Type B pancreatic cell (in vitro differentiated cells): Measurements from ENCODE around the gene VPS26C. TPM values are rescaled to one million over a fixed set of nuclear protein-coding genes. Genes with fewer than 3 reads are reported as not detected.

Experiments
- DNase-seq: peaks from one replicate; pipeline ENCODE4 v3.0.0; 2021; ENCODE audit warnings: mixed read lengths; ENCODE audit not compliant: unreplicated experiment; ENCODE audit errors: extremely low spot score
- H3K27ac Mint-ChIP-seq: 2 replicates; pipeline ENCODE4 v1.8.0; 2021; ENCODE audit warnings: mild to moderate bottlenecking, mixed read lengths
- H3K27me3 Mint-ChIP-seq: 2 replicates; pipeline ENCODE4 v1.8.0; 2021; ENCODE audit warnings: mixed read lengths
- H3K36me3 Mint-ChIP-seq: 2 replicates; pipeline ENCODE4 v1.8.0; 2021; ENCODE audit warnings: mixed read lengths
- H3K4me1 Mint-ChIP-seq: one replicate; pipeline ENCODE4 v1.8.0; 2021; ENCODE audit warnings: mixed read lengths; ENCODE audit not compliant: unreplicated experiment
- H3K4me3 Mint-ChIP-seq: 2 replicates; pipeline ENCODE4 v1.8.0; 2021; ENCODE audit warnings: mild to moderate bottlenecking, mixed read lengths
- H3K9me3 Mint-ChIP-seq: 2 replicates; pipeline ENCODE4 v1.8.0; 2021; ENCODE audit warnings: mixed read lengths
- total RNA-seq: library from RNA; stranded (reverse); gene quantifications from 2 replicates; pipeline ENCODE4 v1.2.1, GENCODE V29; 2021; ENCODE audit warnings: low replicate concordance
- TF ChIP-seq, protein P1 (sequence below): fragments of 200-600 bp; sonication (generic); conservative IDR thresholded peaks from 2 replicates; pipeline ENCODE4 v1.5.0; 2021; ENCODE audit warnings: antibody characterized with exemption, mild to moderate bottlenecking

Gene VPS26C
- total RNA-seq, 1 donor from 2014 or later: 37.9 TPM

DNA sequence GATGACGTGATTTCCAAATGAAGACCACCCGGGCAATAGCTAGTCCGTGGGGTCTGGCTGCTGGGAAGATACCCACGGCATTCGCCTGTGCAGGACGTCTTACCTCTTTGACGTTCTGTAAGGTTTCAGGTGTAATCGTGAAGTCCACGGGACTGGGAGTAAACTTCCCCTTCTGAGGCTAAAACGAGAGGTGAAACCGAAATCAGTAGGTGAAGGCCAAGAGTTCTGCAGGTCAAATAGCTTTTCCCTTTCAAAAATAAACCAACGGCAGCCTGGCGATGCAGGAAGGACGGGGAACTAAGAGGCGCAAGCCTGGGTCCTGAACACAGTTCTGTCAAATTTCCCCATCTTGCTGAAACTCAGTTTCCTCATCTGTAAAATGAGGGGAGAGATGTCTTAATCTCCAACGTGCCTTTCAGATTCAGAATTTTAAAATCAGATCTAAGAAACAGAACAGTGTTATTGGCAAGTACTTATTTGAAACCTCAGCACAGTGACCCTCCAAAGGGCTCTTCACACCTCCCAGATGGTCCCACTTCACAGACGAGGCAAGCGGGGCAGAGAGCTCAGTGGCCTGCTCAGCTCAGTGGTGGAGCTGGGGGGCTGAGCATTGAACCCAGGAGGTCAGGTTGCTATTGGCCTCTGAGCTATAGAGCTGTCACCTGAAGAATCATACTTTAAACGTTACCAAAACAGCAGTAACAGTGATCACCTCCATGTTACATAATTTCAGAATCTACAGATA, 34.7 kb downstream of the VPS26C start:
- peaks cover 14% of the 10 kb centered on the region for H3K36me3 Mint-ChIP-seq
- no peaks in the 10 kb centered on the region for H3K27me3 Mint-ChIP-seq
- H3K27ac Mint-ChIP-seq: no peak overlapping the region
- H3K4me1 Mint-ChIP-seq: peaks cover 6% of the 10 kb centered on the region
- TF ChIP-seq, protein P1, sequence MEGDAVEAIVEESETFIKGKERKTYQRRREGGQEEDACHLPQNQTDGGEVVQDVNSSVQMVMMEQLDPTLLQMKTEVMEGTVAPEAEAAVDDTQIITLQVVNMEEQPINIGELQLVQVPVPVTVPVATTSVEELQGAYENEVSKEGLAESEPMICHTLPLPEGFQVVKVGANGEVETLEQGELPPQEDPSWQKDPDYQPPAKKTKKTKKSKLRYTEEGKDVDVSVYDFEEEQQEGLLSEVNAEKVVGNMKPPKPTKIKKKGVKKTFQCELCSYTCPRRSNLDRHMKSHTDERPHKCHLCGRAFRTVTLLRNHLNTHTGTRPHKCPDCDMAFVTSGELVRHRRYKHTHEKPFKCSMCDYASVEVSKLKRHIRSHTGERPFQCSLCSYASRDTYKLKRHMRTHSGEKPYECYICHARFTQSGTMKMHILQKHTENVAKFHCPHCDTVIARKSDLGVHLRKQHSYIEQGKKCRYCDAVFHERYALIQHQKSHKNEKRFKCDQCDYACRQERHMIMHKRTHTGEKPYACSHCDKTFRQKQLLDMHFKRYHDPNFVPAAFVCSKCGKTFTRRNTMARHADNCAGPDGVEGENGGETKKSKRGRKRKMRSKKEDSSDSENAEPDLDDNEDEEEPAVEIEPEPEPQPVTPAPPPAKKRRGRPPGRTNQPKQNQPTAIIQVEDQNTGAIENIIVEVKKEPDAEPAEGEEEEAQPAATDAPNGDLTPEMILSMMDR: no peak
- no peak overlapping the region for H3K4me3 Mint-ChIP-seq
- DNase-seq: no peak
- no peaks in the 10 kb centered on the region for H3K9me3 Mint-ChIP-seq

GRCh38 chr21:37231671-37232070, 35.5 kb downstream of the VPS26C start:
- Mint-ChIP-seq H3K27me3 (no peaks in the 10 kb centered on the region), H3K27ac (peak overlapping the region; percentile 77), H3K36me3 (peaks cover 17% of the 10 kb centered on the region), H3K9me3 (no peaks in the 10 kb centered on the region), H3K4me1 (peaks cover 6% of the 10 kb centered on the region), H3K4me3 (no peak overlapping the region)
- TF ChIP-seq, protein P1: no peak
- DNase-seq: no peak

DNA sequence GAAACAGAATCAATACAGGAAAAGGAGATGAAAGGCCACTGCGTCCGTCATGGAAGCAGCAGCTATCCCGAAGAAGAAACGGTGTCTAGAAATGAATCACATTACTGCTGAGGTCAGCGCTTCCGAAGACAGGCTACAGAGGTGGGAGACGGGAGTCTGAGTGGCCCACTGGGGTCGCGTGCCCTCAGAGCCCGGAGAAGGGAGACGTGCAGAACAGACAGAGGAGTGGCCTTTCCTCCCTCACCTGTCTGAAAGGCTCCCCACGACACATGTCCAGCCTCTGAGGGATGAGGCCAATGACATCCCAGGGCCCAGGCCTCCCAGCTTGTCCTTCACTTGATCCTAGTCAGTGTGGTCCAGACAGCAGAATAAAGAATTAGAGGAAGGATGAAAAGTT, 35.9 kb downstream of the VPS26C start:
- Mint-ChIP-seq H3K36me3 (peaks cover 19% of the 10 kb centered on the region), H3K4me3 (no peak overlapping the region), H3K27me3 (no peaks in the 10 kb centered on the region), H3K27ac (peak overlapping the region; percentile 77), H3K4me1 (peaks cover 6% of the 10 kb centered on the region), H3K9me3 (no peaks in the 10 kb centered on the region)
- no peak for DNase-seq
- TF ChIP-seq, protein P1: no peak

DNA sequence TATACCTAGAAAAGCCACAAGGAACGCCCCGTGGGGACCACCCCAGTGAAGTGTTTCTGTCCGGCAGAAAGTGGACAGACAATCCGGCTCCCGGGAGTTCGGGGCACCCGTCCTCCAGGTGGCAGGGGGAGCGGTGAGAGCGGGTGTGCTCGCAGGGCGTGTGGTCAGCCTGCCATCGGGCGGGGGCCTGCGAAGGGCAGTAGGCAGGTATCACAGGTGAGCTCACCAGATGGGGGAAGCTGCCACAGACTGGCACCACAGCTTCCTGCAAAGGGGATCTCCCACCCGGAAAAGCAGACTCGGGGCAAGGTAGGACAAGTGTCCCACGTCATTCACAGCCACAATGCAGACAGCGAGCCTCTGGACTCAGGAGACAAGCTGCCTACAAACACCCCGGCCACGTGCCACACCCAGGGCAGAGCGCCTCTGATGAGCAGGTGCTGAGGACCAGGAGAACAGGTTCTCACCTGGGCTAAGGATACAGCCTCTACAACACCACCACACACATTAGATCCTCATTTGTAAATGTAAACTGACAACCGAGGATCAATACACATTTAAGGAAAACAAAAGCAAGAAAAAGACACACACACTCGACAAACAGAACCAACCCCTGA, 36.4 kb downstream of the VPS26C start:
- Mint-ChIP-seq H3K36me3 (peaks cover 22% of the 10 kb centered on the region), H3K27me3 (no peaks in the 10 kb centered on the region), H3K4me3 (no peak overlapping the region), H3K4me1 (peaks cover 6% of the 10 kb centered on the region), H3K9me3 (no peaks in the 10 kb centered on the region), H3K27ac (peak overlapping the region; percentile 77)
- TF ChIP-seq, protein P1: no peak
- DNase-seq: no peak

- H3K27ac Mint-ChIP-seq: no peak overlapping the region
- H3K9me3 Mint-ChIP-seq: no peaks in the 10 kb centered on the region
- TF ChIP-seq, protein P1: no peak
- H3K27me3 Mint-ChIP-seq: no peaks in the 10 kb centered on the region
- no peak overlapping the region for H3K4me3 Mint-ChIP-seq
- peaks cover 6% of the 10 kb centered on the region for H3K4me1 Mint-ChIP-seq
- H3K36me3 Mint-ChIP-seq: peaks cover 32% of the 10 kb centered on the region
- no peak for DNase-seq
Observed at GRCh38 chr21:37228003-37228400, 39.1 kb downstream of the VPS26C start.
